Stimulated activated CD8-positive, alpha-beta memory T cell treated with anti-CD3 and anti-CD28 coated beads, Interleukin-2, amount 100 ng/mL, for 1 hour (primary cell): ENCODE data around the gene LRRC74A.

Source experiments
- DNase-seq, 2 donors: peaks; one replicate each; pipeline ENCODE4 v3.0.0-alpha.2; 2020; ENCODE audit warnings: low read depth in 2 of 2

Gene LRRC74A

DNA sequence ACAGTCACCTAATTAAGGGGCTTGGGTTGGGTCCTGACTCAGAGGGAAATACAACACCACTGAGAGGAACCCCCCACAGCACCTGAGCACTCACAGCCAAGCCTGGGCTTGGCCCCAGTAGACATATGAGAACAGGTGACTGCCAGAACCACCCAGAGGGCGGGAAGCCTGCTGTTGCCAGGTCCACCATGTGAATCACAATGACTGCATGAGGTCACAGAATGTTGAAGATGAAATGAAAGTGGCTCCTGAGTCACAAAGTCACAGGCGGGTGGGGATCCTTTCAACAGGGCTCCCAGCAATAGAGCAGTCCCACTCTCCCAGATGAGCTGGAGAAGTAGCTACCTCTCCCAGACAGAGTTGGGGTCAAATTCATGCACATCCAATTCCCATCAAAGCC, at the start of gene LRRC74A:
Gene LRRC74A (plus strand): TSS at position 287 of the 400 bp plus-strand sequence. CDS start 290 bp downstream, outside the sequence.
- DNase-seq, result no peak

DNA sequence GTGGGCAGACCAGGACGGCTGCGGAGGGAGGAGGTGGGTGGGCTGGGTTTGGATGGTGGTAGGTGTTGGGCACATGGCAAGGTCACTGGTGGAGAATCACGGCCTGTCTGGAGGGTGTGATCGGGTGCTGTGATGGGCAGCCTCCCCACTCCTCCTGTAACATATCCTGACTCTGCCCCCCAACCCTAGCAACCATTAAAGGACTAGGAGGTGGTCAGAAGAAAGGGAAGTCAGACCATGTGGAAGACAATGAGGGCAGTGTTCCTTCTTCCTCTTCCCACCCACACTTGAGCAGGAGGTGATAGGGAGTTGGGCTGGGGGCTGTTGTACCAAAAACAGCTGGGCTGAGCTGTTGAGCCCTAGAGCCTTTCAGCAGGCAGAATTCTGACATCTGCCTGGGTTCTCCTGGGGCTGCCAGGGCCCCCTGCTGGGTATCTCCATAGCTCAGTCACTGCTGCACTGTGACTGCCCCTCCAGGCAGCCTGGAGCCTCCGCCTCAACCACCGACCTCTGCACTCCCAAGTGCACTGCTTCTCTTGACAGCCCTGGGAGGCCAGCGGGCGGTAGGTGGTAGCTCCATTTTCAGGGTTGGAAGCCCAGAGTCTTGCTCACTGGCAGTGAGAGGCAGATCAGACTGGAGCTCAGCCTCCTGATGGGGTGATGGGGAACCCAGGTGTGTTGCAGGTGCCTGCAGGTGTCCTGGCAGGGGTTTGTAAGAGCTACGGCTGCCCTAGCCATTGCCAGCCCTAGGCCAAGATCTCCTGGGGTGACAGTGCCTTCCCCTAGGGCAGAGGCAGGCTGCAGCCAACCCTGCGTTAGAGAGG, 49.6 kb upstream of the LRRC74A start:
- no peak for DNase-seq

DNA sequence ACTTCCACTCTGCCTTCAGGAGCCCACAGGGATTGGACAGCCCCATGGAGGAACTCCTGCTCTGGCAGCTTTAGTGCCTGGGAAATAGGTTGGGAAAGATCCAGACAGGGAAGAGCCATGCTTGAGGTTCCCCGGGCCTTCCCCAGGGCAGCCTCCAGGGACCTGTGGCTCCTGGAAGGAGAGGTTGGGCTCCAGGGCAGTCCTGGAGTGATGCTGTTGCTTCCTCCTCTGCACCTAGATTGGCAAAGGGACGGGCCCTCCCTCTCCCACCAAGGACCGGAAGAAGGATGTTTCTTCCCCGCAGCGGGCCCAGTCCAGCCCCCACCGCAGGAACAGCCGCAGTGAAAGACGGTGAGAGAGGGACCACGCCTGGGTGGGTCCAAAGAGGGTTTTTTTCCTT, 48.5 kb upstream of the LRRC74A start:
- no peak for DNase-seq

DNA sequence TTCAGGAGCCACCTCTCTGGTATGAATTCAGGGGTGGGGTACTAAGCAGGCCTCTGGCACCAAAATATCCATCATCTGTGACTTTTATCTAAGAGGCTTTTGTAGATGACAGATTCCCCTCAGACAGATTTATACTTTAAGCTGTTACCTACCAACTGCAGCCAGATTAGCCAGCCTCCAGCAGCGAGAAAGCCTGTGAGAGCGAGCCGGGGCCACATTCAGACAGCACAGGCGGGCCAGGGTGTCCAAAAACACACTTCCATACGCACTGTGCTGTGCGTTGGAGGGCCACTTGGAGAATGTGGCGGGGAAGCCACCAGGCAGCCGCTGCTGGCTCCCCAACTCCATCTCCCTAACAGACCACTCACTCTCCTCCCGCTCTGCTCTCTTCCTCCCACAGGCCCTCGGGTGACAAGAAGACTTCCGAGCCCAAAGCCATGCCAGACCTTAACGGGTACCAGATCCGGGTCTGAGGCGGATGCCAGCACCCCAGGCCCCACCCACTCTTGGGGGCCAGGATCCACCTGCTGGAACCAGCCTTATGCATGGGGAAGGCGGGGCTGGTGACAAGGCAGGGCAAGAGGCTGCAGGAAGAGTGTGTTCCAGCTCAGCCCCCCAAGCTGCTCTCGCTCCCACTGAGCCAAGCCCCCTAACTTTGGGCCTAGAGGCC, 47.5 kb upstream of the LRRC74A start:
- no peak for DNase-seq

DNA sequence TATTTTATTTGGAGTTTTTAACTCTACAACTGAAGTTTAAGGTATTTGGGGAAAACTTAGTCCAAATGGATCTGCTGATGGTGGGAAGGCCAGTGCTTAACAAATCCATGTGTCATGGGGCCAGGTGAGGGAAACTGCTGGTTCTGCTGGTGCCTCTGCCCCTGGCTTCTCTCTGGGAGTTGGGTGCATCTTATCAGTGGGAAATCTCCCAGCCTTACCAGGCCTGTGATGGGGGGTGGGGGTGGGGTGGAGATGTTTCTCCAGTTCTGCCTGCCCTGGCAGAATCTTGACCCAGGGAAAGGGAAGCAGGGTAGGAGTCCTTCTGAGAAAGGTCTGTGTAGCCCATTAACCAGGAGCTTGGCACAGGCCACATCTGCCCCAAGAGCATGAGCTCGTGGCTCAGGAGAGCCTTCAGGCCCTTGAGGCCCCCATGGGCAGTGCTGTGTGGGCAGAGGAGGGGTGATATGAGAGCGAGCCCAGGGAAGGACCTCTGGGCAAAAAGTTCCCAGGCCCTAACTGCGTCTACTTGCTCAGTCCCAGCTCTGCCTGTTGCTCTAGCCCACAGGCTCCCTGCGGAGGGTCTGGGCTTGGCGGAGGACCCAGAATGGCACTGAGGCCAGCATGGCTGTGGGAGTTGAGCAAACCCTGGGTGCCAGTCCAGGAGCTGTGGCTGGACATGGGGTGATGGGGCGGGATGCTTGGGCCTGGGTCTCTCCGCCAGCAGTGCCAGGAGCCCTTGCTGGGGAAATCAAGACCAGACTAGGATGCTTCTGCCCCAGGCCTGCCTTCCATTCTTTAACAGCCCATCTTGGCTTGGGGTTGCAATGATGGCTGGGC, 46.8 kb upstream of the LRRC74A start:
- DNase-seq, result no peak

DNA sequence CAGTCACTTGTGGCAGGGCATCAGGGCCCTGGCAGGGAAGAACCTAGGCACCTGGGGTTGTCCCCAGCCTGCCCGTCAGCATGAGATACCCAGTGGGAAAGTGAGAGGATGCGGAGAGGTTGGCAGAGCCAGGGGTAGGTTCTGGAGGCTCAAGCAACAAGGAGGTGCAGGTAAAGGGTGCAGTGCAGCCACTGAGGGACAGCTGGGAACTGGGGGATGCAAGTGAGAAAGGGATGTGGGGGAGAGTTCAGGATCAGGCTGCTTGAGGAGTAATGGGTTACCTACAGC, 46.2 kb upstream of the LRRC74A start:
- no peak for DNase-seq

DNA sequence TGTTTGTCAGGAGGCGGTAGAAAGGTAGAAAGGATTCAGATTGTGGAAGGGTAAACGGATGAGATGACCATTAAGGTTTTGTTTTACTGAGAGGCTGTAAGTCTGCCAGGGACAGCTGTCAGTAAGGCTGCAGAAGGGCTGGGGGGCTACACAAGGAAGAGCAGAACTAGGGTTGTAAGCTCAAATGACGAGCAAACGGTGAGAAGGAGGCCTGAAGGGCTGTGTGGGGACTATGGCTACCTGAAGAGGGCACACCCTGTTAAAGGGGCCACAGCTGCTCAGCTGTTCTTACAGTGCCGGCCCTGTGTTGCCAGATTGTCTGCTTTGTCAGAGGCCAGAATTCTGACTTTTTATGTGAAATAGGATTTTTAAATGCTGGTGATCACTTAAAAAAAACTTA, 45.8 kb upstream of the LRRC74A start:
- DNase-seq, result no peak

DNA sequence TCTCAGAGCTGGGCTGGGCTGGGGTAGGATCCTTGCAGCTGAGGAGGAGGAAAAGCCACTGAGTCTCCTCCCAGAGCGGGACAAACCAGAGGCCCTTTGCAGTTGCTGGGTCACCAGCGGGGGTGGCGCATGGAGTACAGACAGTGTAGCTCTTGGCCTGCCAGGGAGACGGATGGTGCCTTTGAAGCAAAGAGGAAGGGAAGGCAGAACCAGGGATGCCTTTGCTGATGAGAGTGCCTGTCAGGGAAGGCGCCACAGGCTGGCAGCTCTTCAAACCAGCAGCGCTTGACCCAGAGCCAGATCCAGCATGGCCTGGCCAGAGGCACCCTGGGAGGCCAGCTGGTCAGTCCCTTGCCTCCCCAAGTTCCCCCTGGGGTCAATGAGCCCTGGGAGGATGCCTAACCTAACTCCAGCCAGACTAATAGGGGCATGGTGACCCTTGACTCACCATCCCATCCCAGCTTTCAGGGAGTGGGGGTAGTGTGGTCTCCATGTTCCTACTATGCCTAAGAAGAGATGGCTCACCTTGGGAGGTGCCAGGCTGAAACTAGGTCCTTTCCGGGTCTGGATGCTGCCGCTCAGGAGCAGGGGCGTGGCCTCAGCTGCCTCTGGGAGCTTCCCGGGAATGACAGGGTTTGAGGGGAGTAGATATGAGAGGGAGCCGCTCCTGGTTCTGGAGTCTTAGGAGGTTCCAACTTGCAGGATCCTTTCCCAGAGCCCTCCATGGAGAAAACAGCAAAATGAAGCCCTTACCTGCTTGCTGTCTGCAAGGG, 45.1 kb upstream of the LRRC74A start:
- DNase-seq, result no peak

DNA sequence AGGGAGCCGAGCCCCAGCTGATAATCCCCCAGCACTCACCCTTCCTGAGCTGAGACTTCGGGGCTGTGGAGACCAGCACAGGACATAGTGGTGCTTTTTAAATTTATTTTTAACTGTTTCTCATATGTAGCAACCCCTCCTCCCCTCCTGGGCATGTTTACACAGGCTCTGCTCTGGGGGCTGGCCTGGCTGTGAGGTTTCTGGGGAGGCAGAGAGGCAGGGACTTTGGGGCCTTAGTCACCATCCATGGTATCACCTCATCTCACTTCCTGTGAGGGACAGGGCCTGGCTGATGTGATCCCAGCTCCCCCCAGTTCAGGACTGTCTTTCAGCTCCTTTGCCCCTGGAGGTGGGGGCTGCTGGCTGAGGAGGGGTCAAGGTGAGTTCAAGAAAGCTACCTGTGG, 44.6 kb upstream of the LRRC74A start:
- DNase-seq, result no peak

DNA sequence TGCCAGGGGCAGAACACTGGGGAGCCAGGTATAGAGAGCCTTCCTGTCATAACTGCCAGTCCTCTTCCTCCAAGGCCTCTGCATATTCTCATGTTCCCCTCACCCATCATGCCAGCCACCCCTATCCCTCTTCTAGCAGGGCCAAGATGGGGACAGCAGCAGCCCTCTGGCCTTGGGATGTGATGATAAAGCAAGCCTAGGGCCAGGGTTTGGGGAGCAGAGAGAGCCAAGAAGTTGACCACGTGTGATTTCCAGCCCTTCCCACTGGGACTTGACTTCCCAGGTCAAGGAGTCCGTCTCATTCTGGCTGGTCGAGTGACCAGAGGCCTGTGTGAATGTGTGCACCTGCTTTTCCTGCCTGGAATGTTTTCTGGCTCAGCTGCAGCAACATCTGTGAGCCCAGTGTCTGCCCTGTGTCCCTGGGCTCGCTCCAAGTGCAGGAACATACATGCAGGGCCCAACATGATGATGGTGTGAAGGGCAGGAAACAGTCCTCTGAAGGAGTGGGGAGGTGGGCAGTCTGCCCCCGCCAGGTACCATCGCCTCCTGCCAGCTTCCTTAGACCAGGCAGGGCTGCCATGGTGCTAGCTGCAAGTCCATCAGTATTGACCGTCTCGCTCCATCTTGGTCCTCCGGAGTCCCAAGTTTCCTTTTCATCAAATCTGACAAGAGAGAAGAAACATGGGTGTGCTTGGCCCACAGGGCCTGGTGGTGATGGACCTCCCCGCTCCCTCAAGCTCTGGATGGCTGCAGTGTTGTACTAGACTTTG, 43.9 kb upstream of the LRRC74A start:
- DNase-seq, result no peak

DNA sequence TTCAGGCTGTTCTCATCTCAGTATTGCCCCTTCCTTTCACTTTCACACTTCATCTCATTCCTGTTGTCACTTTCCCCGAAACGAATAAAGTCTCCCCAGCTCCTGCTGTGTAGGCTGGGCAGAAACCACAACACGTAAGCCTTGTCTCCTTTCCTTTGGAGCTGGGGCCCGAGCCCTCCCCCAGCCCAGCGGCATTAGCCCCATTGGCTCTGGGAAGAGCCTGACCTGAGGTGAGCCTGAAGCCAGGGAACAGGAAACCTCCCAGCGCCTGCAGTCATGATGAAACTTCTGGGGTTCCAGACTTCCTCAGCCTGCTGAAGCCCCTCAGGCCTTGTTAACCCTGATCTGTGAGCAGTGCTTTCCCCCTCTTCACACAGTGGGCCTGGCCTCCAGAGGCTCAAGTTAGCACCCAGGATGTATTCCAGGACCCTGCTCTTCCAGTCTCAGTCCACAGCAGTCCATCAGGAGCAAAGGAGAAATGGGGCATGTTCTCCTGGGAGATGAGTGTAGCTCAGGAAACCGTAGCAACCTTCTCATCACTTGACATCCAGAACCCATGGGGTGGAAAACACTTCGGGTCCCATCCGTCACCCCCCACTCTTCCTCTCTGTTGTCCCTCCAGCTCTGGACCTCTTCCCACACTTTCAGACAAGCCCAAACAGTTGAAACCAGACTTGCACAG, 43.2 kb upstream of the LRRC74A start:
- no peak for DNase-seq

DNA sequence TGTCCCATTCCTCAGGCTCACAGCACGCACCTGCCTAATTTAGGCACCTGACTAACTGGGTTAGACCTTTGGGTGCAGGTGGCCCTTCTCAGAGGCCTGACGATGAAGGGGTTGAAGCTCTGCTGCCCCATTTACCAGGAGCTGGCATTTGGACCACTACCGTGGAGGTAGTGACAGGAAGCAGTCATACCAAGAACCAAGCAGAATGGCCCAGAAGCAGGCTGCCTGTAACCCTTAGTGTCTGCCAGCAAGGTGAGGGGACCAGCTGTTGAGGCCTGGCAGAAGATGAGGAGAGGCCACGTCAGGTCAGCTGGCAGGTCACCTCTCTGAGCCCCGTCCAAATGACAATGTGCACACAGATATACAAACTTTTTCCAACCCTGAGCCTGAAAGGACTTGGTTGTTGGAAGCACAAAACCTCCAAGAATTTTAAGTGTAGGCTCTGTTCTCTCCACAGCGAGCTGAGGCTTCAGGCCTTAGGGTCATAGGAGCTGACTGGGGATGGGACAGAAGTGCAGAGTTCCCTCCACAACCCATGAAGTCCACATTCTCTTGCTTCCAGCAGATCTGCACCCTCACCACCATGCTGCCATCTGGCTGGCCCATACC, 41.8 kb upstream of the LRRC74A start:
- DNase-seq, result no peak

DNA sequence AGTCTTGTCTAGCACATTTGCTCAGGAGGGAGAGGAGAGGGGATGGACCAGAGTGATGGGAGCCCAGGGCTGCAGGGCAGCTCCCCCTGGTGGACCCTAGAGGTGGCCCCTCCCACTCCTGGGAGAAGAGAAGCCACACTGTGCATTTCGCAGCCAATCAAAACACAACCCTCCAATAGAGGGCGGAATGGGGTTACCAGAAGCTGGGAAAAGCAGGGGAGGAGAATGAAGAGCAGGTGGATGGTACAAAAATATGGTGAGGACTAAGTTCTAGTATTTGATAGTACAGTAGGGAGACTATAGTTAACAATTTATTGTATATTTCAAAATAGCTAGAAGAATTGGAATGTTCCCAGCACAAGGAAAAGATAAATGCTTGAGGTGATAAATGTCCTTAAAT, 41.3 kb upstream of the LRRC74A start:
- DNase-seq, result peak in 1 of 2 donors; percentile 26

DNA sequence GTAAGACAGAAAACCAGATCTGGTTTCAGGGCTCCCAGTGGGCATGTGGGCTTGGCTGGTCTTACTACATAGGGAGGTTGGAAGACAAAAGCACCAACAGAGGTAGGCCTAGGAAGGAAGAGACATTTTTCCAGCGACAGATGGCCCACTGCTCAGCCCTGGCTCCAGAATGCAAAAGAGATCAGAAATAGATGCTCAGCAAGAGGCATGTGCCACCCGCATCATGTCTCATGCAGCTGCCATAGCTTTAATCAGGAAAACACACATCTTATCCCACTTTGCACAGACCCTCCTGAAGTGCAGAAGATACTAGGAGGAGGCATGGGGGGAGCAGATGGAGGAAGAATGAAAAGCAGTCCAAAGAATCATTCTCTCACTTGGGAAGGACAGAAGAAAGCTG, 39.6 kb upstream of the LRRC74A start:
- DNase-seq, result no peak

DNA sequence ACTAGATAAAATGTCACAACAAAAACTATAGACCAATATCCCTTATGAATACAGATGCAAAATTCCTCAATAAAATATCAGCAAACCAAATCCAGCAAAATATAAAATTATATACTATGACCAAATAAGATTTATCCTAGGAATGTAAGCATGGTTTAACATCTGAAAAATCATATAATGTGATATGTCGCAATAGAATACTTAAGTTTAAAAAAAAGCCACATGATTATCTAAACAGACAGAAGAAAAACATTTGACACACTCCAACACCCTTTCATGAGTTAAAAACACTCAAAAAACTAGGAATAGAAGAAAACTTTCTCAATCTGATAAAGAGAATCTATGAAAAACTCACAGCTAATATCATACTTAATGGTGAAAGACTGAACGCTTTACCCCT, 33.8 kb upstream of the LRRC74A start:
- no peak for DNase-seq

DNA sequence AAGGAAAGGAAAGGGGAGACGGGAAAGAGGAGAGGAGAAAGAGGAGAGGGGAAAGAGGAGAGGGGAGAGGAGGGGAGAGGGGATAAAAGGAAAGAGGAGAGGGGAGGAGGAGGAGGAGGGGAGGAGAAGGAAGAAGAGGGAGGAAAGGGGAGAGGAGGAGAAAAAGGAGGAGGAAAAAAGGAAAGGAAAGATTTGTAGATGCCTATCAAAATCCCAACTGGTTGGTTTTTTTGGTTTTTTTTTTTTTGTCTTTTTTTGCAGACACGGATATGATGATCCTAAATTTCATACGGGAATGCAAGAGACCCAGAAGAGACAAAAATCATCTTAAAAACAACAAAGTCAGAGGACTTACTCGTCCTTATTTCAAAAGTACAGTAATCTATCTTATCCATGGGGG, 32.9 kb upstream of the LRRC74A start:
- DNase-seq, result no peak

DNA sequence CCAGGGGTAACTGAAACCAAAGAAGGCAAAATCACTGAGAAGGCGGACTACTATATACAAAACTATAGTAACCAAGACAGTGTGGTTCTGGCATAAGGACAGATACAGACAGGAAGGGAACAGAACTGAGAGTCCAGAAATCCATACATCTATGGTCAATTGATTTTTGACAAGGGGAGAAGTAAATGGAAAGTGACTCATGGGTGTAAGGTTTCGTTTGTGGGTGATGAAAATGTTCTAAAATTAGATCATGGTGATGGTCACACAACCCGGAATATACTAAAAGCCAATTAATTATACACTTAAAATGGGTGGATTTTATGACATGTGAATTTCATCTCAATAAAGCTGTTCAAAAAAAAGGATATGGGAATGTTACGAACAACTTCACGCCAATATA, 32.3 kb upstream of the LRRC74A start:
- no peak for DNase-seq

DNA sequence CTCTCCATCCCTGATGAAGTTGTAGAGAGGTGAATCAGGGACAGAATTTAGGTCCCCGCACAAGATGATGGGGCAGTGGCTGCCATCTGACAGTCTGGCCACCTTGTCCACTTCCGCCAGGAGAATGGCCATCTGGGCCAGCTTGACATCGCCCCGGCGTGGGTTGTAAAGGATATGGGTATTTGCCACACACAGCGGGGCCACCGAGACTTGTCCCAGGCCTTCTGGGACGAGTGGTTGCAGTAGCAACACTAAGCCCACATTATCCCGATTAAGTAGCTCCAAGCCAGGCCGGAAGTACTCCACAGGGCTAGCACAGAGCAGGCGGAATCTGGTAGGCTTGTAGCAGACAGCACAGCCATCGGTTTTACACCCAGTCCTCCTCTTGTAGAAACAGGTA, 19.8 kb upstream of the LRRC74A start:
- DNase-seq, result no peak

DNA sequence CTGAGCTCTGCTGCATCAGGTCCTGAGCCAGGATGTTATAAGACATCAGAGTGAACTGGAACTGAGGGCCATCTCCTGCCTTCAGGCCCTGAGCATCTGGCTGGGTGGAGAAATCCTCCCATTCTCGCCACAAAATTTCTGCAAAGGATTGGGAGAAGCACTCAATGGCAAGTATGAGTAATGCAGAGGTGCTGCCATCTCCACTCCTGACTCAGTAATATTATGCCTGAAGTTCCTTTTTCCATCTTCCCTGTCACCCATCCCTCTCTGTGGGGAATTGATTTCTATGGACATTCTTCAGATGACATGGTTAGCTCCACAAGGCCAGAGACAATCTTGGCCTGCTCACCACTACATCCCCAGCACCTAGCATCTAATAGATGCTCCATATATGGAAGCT, 18.2 kb upstream of the LRRC74A start:
- no peak for DNase-seq

DNA sequence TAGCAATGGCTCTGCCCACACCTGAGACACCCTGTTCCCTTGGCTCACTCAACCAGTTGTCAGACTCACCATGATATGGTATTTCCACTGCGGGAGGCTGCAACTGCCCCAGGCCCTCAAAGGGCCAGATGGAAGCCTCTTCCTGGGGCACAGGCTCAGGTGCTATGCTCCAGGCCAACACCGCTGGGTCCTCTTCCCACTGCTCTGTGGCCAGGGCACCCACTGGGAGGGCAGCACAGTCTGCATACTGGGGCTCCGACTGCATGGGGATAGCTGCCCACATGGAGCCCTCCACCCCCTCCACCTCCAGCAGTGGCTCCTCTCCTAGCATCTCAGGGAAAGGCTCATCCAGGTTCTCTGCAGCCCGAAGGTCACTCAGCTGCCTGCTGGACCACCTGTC, 17.2 kb upstream of the LRRC74A start:
- DNase-seq, result no peak
